ENCODE measurements around the gene CCDC81.
"Not testable (repeated sequence)": the region's sequence is repeated elsewhere in the genome, so short reads cannot be mapped to it uniquely, and the experiment has no call there.

Gene CCDC81

DNA sequence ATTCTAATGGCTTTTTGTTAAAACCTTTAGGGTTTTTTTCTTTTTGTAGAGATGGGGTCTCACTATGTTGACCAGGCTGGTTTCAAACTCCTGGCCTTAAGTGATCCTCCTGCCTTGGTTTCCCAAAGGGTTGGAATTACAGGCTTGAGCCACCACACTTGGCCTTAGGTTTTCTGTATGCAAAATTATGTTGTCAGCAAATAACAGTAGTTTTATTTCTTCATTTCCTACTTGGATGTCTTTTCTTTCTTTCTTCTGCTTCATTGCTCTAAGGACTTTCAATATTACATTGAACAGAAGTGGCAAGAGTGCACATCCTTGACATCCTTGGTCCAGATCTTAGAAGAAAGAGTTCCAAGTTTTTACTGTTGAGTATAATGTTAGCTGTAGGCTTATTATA is 52.8 kb downstream of the CCDC81 start:
- H3K27me3 ChIP-seq: no peaks in the 10 kb centered on the region
- H3K4me1 ChIP-seq: peaks cover 0 to 9% (median 0%) of the 10 kb centered on the region in 4 donors
- intact Hi-C loops (cut with DNase I; ENCODE audit: low total_unique reads): no loop called here
- H3K36me3 ChIP-seq: peaks cover 3 to 8% (median 3%) of the 10 kb centered on the region in 3 donors
- TF ChIP-seq, protein P1, sequence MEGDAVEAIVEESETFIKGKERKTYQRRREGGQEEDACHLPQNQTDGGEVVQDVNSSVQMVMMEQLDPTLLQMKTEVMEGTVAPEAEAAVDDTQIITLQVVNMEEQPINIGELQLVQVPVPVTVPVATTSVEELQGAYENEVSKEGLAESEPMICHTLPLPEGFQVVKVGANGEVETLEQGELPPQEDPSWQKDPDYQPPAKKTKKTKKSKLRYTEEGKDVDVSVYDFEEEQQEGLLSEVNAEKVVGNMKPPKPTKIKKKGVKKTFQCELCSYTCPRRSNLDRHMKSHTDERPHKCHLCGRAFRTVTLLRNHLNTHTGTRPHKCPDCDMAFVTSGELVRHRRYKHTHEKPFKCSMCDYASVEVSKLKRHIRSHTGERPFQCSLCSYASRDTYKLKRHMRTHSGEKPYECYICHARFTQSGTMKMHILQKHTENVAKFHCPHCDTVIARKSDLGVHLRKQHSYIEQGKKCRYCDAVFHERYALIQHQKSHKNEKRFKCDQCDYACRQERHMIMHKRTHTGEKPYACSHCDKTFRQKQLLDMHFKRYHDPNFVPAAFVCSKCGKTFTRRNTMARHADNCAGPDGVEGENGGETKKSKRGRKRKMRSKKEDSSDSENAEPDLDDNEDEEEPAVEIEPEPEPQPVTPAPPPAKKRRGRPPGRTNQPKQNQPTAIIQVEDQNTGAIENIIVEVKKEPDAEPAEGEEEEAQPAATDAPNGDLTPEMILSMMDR (IDR thresholded peaks at IDR 0.05): no peak
- no peak overlapping the region for H3K27ac ChIP-seq
- no peak overlapping the region for H3K4me3 ChIP-seq
- peaks cover 0 to 7% (median 4%) of the 10 kb centered on the region in 3 donors for H3K9me3 ChIP-seq
- no peak for DNase-seq

DNA sequence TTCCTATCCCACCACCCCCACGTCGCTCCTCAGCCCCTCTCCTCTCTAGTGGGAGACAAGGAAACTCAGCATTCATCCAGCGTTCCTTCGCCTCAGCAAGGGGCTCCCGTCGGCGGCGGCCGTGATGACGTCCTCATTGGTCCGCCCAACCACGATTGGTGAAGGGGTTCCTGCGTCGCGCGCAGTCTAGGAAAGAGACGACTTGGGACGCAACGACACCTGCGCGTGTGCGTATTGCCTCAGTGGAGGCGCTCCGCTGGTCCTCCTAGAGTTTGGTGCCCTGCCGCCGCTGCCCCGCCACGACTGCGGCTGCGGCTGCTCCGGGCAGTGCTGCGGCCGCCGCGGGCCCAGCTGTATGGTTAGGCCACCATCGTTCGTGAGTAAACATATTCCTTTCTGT is 56.6 kb downstream of the CCDC81 start:
- Histone ChIP-seq H3K36me3 (peaks cover 3 to 14% (median 8%) of the 10 kb centered on the region in 3 donors), H3K9me3 (peaks cover 0 to 7% (median 4%) of the 10 kb centered on the region in 3 donors), H3K4me1 (no peaks in the 10 kb centered on the region), H3K27me3 (no peaks in the 10 kb centered on the region), H3K4me3 (no peak overlapping the region), H3K27ac (no peak overlapping the region)
- TF ChIP-seq, protein P1 (IDR thresholded peaks at IDR 0.05): no peak
- no peak for DNase-seq
- intact Hi-C loops (cut with DNase I; ENCODE audit: low total_unique reads): no loop called here

DNA sequence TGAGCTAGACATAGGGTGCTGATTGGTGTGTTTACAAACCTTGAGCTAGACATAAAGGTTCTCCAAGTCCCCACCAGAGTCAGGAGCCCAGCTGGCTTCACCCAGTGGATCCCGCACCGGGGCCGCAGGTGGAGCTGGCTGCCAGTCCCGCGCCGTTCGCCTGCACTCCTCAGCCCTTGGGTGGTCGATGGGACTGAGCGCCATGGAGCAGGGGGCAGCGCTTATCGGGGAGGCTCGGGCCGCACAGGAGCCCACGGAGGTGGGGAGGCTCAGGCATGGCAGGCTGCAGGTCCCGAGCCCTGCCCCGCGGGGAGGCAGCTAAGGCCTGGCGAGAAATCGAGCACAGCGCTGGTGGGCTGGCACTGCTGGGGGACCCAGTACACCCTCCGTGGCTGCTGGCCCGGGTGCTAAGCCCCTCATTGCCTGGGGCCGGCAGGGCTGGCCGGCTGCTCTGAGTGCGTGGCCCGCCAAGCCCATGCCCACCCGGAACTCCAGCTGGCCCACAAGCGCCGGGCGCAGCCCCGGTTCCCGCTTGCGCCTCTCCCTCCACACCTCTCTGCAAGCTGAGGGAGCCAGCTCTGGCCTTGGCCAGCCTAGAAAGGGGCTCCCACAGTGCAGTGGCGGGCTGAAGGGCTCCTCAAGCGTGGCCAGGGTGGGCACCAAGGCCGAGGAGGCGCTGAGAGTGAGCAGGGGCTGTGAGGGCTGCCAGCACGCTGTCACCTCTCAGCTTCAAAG is 58.8 kb downstream of the CCDC81 start:
- H3K27me3 ChIP-seq; H3K4me3 ChIP-seq; intact Hi-C loops (cut with DNase I; ENCODE audit: low total_unique reads); H3K4me1 ChIP-seq; DNase-seq; H3K27ac ChIP-seq; H3K9me3 ChIP-seq: not testable (repeated sequence)
- H3K36me3 ChIP-seq: peaks cover 3 to 14% (median 8%) of the 10 kb centered on the region in 3 donors

DNA sequence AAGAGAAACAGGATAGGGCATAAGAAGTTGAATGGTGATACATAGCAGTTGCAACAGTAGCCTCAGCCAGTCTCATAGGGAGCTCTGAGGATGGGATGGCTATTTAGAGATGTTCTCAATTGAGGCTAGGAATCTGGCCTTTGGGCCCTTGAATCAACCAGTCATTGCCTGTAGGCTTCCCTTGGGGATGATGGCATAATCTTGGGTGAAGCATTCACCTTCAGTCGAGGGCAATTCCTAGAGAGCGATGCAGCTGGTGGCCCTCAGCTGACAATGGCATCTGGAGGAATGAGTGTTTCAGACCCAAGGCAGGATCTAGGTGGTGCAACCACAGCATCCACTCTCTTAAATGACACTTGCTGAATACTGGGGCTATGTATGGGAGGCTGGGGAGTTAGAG is 61.0 kb downstream of the CCDC81 start:
- DNase-seq: no peak
- Histone ChIP-seq H3K4me3 (no peak overlapping the region), H3K9me3 (no peaks in the 10 kb centered on the region), H3K4me1 (peaks cover 0 to 12% (median 9%) of the 10 kb centered on the region in 4 donors), H3K27me3 (no peaks in the 10 kb centered on the region), H3K27ac (no peak overlapping the region), H3K36me3 (peaks cover 3 to 14% (median 8%) of the 10 kb centered on the region in 3 donors)
- TF ChIP-seq, protein P1 (IDR thresholded peaks at IDR 0.05): no peak
- intact Hi-C loops (cut with DNase I; ENCODE audit: low total_unique reads): no loop called here

DNA sequence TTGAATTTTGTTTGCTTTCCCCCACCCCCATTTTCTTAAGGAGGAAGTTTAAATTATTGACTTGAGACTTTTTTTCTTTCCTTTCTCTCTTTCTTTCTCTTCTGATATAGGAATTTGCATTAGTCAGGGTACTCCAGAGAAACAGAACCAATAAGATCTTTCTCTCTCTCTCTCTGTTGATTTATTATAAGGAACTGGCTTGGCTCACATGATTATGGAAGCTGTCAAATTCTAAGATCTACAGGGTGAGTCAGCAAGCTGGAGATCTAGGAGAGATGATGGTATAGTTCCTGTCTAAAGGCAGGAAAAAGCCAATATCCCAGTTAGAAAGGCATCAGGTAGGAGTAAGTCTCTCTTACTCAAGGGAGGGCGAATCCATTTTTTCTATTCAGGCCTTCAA is 64.0 kb downstream of the CCDC81 start:
- H3K27me3 ChIP-seq: no peaks in the 10 kb centered on the region
- peaks cover 0 to 36% (median 26%) of the 10 kb centered on the region in 4 donors for H3K4me1 ChIP-seq
- H3K4me3 ChIP-seq: no peak overlapping the region
- DNase-seq: no peak
- TF ChIP-seq, protein P1 (IDR thresholded peaks at IDR 0.05): no peak
- H3K36me3 ChIP-seq: peaks cover 0 to 6% (median 0%) of the 10 kb centered on the region in 3 donors
- no peaks in the 10 kb centered on the region for H3K9me3 ChIP-seq
- intact Hi-C loops (cut with DNase I; ENCODE audit: low total_unique reads): no loop called here
- no peak overlapping the region for H3K27ac ChIP-seq

DNA sequence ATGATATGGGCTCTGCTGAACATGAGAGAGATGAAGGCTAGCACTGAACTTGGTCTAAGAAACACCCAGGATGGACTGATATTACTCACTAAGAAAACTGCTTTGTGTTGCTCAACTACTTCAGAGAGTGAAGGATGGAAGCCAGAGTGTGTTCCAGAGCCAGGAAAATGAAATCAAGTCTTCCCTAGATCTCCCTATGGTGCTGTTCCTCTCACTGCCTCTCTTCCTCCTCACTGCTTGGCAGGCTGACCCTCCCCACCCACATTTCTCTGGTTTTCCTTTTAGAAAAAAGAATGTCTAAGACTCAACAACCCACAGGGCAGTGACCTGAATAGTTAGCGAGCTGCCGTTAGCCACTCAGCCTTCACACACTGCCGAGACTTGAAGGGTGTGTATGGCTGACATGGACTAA is 65.6 kb downstream of the CCDC81 start:
- TF ChIP-seq, protein P1 (IDR thresholded peaks at IDR 0.05): no peak
- H3K4me3 ChIP-seq: no peak overlapping the region
- H3K4me1 ChIP-seq: peaks cover 0 to 38% (median 26%) of the 10 kb centered on the region in 4 donors
- DNase-seq: peak; percentile 78 to 80
- intact Hi-C loops (cut with DNase I; ENCODE audit: low total_unique reads): no loop called here
- peak overlapping the region; percentile 71 to 77 for H3K27ac ChIP-seq
- peaks cover 0 to 18% (median 7%) of the 10 kb centered on the region in 3 donors for H3K36me3 ChIP-seq
- no peaks in the 10 kb centered on the region for H3K27me3 ChIP-seq
- no peaks in the 10 kb centered on the region for H3K9me3 ChIP-seq
